ENCODE results near the gene PDGFRB. TPM values are rescaled to one million over a fixed set of nuclear protein-coding genes. Genes with fewer than 3 reads are reported as not detected.

The PDGFRB gene
- total RNA-seq, 1 donor from 2014 or later: 2.3 TPM

DNA sequence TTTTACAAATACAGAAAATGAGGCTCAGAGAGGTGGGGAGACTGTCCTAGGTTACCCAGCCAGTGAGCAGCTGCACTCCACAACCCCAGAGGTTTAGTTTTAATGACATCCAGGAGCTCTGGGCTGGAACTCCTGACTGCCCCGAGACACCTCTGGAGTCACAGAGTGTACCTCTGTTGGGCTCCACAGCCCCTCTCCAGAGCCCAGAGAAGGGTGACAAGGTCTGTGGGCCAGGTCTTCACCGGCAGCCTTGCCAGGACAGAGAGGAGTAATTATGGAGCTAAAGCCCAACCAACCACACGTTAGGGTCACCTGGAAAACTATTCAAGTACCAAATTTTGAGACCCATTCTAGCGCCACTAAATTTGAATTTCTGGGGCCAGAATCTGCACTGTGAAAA is 22.1 kb upstream of the PDGFRB start:
- TF ChIP-seq, protein P1, sequence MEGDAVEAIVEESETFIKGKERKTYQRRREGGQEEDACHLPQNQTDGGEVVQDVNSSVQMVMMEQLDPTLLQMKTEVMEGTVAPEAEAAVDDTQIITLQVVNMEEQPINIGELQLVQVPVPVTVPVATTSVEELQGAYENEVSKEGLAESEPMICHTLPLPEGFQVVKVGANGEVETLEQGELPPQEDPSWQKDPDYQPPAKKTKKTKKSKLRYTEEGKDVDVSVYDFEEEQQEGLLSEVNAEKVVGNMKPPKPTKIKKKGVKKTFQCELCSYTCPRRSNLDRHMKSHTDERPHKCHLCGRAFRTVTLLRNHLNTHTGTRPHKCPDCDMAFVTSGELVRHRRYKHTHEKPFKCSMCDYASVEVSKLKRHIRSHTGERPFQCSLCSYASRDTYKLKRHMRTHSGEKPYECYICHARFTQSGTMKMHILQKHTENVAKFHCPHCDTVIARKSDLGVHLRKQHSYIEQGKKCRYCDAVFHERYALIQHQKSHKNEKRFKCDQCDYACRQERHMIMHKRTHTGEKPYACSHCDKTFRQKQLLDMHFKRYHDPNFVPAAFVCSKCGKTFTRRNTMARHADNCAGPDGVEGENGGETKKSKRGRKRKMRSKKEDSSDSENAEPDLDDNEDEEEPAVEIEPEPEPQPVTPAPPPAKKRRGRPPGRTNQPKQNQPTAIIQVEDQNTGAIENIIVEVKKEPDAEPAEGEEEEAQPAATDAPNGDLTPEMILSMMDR (IDR thresholded peaks at IDR 0.05; ENCODE audit: unreplicated experiment): no peak
- Mint-ChIP-seq H3K27ac (no peak overlapping the region), H3K4me1 (ENCODE audit: low read depth) (peaks cover 1% of the 10 kb centered on the region)

DNA sequence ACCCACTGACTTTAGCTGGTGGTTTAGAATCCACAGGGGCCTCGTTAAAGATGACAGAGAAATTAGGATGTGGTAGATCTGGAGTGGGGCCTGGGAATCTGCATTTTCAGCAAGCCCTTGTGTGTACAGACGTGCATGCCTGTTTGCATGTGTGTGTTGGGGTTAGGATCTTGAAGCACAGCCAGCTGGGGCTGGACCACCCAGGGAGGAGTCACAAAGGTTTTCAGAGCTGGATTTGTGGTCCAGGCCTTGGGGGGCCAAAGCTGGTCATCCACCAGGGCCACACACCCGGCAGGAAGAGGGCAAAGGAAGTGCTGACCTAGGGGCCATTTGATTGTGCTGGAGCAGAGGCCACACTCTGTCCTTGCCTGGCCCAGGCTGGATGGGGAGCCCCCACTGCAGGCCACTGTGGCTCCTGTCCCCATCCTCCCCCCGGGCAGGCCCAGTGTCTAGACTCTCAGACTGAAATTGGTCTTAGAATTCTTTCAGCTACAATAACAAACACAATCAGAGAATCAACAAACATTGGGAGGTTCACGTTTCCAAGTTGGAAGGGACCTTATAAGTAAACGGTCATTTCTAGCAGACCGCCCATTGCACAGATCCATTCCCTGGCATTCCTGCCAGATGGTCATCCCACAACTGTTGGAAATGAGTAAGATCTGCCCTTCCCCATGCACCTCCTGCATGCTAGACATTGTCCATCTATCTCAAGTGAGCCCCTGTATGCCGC is 21.3 kb upstream of the PDGFRB start:
- TF ChIP-seq, protein P1 (IDR thresholded peaks at IDR 0.05; ENCODE audit: unreplicated experiment): no peak
- Mint-ChIP-seq H3K36me3 (ENCODE audit: insufficient read depth) (no peaks in the 10 kb centered on the region), H3K9me3 (ENCODE audit: low read depth) (no peaks in the 10 kb centered on the region), H3K4me3 (ENCODE audit: low read depth) (no peak overlapping the region), H3K27me3 (peaks cover 32% of the 10 kb centered on the region), H3K4me1 (ENCODE audit: low read depth) (peaks cover 1% of the 10 kb centered on the region), H3K27ac (no peak overlapping the region)
- no peak for DNase-seq (ENCODE audit: low spot score, unreplicated experiment)

More for the DNA sequence above, 22.1 kb upstream of the PDGFRB start:
- Mint-ChIP-seq H3K27me3 (peaks cover 34% of the 10 kb centered on the region), H3K9me3 (ENCODE audit: low read depth) (no peaks in the 10 kb centered on the region), H3K4me3 (ENCODE audit: low read depth) (no peak overlapping the region), H3K36me3 (ENCODE audit: insufficient read depth) (no peaks in the 10 kb centered on the region)
- DNase-seq (ENCODE audit: low spot score, unreplicated experiment): no peak

- H3K4me1 Mint-ChIP-seq (ENCODE audit: low read depth): peaks cover 1% of the 10 kb centered on the region
- TF ChIP-seq, protein P1 (IDR thresholded peaks at IDR 0.05; ENCODE audit: unreplicated experiment): peak; percentile 53
- H3K9me3 Mint-ChIP-seq (ENCODE audit: low read depth): no peaks in the 10 kb centered on the region
- H3K4me3 Mint-ChIP-seq (ENCODE audit: low read depth): no peak overlapping the region
- H3K36me3 Mint-ChIP-seq (ENCODE audit: insufficient read depth): no peaks in the 10 kb centered on the region
- no peak overlapping the region for H3K27ac Mint-ChIP-seq
- H3K27me3 Mint-ChIP-seq: peaks cover 31% of the 10 kb centered on the region
- no peak for DNase-seq (ENCODE audit: low spot score, unreplicated experiment)
These were observed 19.9 kb upstream of the PDGFRB start for GRCh38 chr5:150175536-150175935.

- Mint-ChIP-seq H3K4me1 (ENCODE audit: low read depth) (peaks cover 1% of the 10 kb centered on the region), H3K36me3 (ENCODE audit: insufficient read depth) (no peaks in the 10 kb centered on the region), H3K4me3 (ENCODE audit: low read depth) (no peak overlapping the region), H3K27ac (no peak overlapping the region), H3K9me3 (ENCODE audit: low read depth) (no peaks in the 10 kb centered on the region), H3K27me3 (peaks cover 35% of the 10 kb centered on the region)
- TF ChIP-seq, protein P1 (IDR thresholded peaks at IDR 0.05; ENCODE audit: unreplicated experiment): no peak
- no peak for DNase-seq (ENCODE audit: low spot score, unreplicated experiment)
These were observed 19.4 kb upstream of the PDGFRB start for GRCh38 chr5:150175076-150175475.

DNA sequence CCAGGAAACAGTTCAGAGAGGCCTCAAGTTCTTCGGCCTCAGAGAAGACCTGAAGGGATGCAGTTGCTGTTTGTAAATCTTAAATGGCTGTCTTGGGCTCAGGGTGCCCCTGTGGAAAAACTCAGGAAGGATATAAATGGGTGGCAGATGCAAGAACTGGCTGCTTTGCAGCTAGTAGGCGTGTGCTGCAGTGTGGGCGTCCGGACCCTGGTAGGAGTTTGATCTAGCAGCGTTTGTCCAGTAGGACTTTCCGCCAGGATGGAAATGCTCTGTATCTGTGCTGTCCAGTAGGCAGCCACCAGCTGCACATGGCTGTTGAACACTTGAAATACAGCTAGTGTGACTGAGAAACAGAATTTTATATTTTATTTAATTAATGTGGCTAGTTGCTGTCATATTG is 18.6 kb upstream of the PDGFRB start:
- Mint-ChIP-seq H3K27ac (no peak overlapping the region), H3K27me3 (peaks cover 43% of the 10 kb centered on the region), H3K9me3 (ENCODE audit: low read depth) (no peaks in the 10 kb centered on the region), H3K36me3 (ENCODE audit: insufficient read depth) (no peaks in the 10 kb centered on the region), H3K4me3 (ENCODE audit: low read depth) (no peak overlapping the region), H3K4me1 (ENCODE audit: low read depth) (peaks cover 1% of the 10 kb centered on the region)
- TF ChIP-seq, protein P1 (IDR thresholded peaks at IDR 0.05; ENCODE audit: unreplicated experiment): no peak
- DNase-seq (ENCODE audit: low spot score, unreplicated experiment): no peak

All from progenitor cell of endocrine pancreas (in vitro differentiated cells).